IPS DF 6.9 (cell line): Measurements from ENCODE around the gene TRIM59.

ENCODE experiments used
- DNase-seq: peaks from one replicate; pipeline ENCODE4 v3.0.0-alpha.2; 2013; ENCODE audit warnings: low read depth, low spot score
- H3K27ac ChIP-seq: one replicate; pipeline ENCODE4 v1.5.1; 2013; ENCODE audit warnings: low read length, control low read depth
- H3K27me3 ChIP-seq: 2 replicates; pipeline ENCODE4 v1.6.1; 2013; ENCODE audit warnings: mild to moderate bottlenecking, low read length; ENCODE audit not compliant: control insufficient read depth, insufficient read depth
- H3K36me3 ChIP-seq: 2 replicates; pipeline ENCODE4 v1.6.1; 2013; ENCODE audit warnings: low read length; ENCODE audit not compliant: control insufficient read depth, insufficient read depth
- H3K4me1 ChIP-seq: 2 replicates; pipeline ENCODE4 v1.6.1; 2013; ENCODE audit warnings: low read length; ENCODE audit not compliant: control insufficient read depth, insufficient read depth
- H3K4me3 ChIP-seq: 2 replicates; pipeline ENCODE4 v1.5.1; 2013; ENCODE audit warnings: mild to moderate bottlenecking, low read length
- H3K9me3 ChIP-seq: 2 replicates; pipeline ENCODE4 v1.6.1; 2013; ENCODE audit warnings: low read length, inconsistent platforms; ENCODE audit not compliant: control insufficient read depth, insufficient read depth
- WGBS: extraction: QIAGEN DNeasy Blood & Tissue Kit; methylation state at CpG from one replicate; pipeline ENCODE4 v1.1.7; 2013; ENCODE audit warnings: mixed read lengths, missing lambda C conversion rate; ENCODE audit not compliant: insufficient read length, insufficient coverage; 5-methylcytosine and 5-hydroxymethylcytosine counted together

TRIM59 gene, protein sequence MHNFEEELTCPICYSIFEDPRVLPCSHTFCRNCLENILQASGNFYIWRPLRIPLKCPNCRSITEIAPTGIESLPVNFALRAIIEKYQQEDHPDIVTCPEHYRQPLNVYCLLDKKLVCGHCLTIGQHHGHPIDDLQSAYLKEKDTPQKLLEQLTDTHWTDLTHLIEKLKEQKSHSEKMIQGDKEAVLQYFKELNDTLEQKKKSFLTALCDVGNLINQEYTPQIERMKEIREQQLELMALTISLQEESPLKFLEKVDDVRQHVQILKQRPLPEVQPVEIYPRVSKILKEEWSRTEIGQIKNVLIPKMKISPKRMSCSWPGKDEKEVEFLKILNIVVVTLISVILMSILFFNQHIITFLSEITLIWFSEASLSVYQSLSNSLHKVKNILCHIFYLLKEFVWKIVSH

DNA sequence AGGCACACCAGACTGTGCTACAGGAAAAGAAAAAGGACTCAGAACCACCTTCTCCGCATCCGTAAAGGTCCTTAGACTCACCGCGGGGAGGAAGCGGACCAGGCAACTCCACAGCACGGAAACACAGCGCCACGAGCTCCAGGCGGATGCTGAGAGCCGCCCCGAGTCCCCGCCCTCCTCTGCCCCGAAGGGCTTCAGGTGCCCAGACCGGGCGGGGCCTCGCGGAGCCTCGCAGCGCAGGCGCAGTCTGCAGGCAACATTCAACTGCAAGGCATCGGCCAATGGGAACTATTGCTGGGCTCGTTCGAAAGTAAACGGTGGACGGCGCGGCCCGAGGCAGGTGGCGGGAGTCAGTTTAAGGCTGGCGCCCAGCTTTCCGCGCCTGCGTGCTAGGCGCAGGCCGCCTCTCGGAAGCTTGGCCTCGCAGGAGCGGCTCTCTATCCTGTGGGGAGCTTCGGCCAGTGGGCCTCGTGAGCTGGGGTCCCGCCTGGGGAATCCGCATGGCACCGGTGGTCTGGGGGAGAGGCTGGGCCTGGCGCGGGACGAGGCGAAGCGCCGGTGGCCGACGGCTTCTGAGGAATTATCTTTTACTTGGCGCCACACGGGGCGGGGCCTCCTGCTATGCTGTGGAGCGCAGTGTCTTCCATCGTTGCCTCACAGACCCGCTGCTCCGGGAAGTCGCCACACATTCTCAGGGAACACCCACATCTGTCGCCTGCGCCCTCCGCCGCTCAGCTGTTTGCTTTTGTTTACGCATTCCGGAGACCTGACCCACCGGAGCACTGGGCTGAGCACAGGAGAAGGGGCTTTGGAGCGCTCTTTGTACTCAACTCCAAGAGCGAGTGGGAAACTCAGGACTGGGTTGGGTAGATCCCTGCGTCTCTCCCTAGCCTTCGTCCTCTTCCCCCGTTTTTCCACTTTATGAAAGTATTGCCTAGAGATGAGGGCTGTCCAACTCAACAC lies at the start of gene TRIM59:
TRIM59 (minus strand) TSS at position 151 of the 963 bp plus-strand sequence. CDS start 10,603 bp downstream, outside the sequence.
- H3K27ac ChIP-seq = no peak within 1 kb of the TSS
- H3K36me3 ChIP-seq = no peaks in the 10 kb centered on the region; the same call in 1 of the 2 replicates
- H3K4me1 ChIP-seq = no peaks in the 10 kb centered on the region
- no peaks in the 10 kb centered on the region for H3K9me3 ChIP-seq
- no CpG with 5 or more reads among the region's 71 CpGs for WGBS
- no peaks in the 10 kb centered on the region for H3K27me3 ChIP-seq
- peak; percentile 93 for DNase-seq
- H3K4me3 ChIP-seq = peak within 1 kb of the TSS; percentile 75

DNA sequence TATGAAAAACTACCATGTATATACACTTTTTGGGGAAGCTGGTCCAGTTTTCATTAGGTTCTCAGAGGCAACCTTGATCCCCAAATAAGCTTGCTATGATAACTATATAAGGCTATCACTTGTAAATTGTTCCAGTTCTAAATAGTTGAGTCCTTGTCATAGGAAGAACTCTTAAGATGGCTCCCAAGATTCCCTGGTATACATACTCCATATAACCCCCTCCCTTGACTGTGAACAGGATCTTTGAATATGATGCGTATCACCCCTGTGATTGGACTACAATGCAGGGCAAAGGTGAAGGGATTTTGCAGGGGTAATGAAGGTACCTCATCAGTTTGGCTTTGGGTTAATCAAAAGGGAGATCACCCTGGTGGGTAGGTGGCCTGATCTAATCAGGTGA lies 48.6 kb upstream of the TRIM59 start:
- Histone ChIP-seq H3K36me3 (peaks cover 6% of the 10 kb centered on the region; the same call in 1 of the 2 replicates), H3K27me3 (no peaks in the 10 kb centered on the region)
- WGBS = no CpG with 5 or more reads among the region's 1 CpG

DNA sequence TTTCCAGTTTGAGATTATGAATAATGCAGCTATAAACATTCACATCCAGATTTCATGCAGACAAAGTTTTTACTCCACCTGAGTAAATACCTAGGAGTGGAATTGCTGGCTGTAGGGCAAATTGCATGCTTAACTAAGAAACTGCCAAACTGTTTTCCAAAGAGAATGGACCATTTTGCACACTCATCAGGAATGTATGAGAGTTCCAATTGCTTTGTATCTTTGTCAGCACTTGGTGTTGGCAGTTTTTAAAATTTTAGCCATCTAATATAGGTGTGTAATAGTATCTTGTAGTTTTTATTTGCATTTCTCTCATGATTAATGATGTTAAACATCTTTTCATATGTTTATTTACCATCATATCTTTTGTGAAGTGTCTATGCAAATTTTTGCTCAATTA lies 40.6 kb upstream of the TRIM59 start:
- Histone ChIP-seq H3K36me3 (no peaks in the 10 kb centered on the region), H3K27ac (no peak overlapping the region), H3K4me3 (no peak overlapping the region), H3K27me3 (no peaks in the 10 kb centered on the region), H3K4me1 (no peaks in the 10 kb centered on the region), H3K9me3 (no peaks in the 10 kb centered on the region)
- DNase-seq = no peak

More for the DNA sequence above, 48.6 kb upstream of the TRIM59 start:
- Histone ChIP-seq H3K27ac (no peak overlapping the region), H3K4me1 (no peaks in the 10 kb centered on the region), H3K9me3 (no peaks in the 10 kb centered on the region), H3K4me3 (no peak overlapping the region)
- DNase-seq = no peak

DNA sequence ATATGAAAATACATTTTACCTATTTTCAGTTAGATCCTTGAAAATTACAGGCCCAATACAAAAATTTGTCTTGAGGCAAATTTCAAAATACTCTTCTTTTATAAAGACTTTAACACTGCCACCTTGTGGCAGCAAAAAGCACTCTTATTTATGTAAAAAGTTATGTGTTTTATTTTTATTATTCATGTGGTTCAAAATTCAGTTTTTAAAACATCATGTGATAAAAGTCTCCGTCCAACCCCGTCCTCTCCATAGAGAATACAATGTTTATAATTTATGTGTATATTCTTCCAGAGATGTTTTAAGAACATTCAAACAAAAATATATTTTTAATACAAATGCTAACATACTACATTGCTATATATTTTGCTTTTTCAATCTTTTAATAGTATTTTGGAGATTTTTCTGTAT lies 36.9 kb upstream of the TRIM59 start:
- no peak for DNase-seq
- Histone ChIP-seq H3K4me3 (no peak overlapping the region), H3K9me3 (no peaks in the 10 kb centered on the region), H3K27ac (no peak overlapping the region), H3K27me3 (no peaks in the 10 kb centered on the region), H3K36me3 (no peaks in the 10 kb centered on the region), H3K4me1 (no peaks in the 10 kb centered on the region)
- WGBS = no CpG with 5 or more reads among the region's 2 CpGs

DNA sequence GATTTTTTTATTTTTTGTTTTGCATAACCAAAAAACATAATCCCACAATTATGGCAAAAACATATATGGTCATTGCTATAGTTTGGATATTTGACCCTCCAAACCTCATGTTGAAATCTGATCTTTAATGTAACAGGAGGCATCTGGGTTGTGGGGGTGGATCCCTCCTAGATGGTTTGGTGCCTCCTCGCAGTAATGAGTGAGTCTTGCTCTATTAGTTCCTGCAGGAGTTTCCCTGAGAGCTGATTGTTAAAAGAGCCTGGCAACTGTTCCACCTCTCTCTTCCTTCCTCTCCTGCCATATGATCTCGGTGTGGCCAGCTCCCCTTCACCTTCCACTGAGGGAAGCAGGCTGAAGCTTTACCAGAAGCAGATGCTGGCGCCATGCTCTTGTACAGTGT lies 33.2 kb upstream of the TRIM59 start:
- H3K27ac ChIP-seq = no peak overlapping the region
- no peaks in the 10 kb centered on the region for H3K36me3 ChIP-seq
- H3K9me3 ChIP-seq = no peaks in the 10 kb centered on the region
- DNase-seq = no peak
- H3K27me3 ChIP-seq = no peaks in the 10 kb centered on the region
- no CpG with 5 or more reads among the region's 3 CpGs for WGBS
- H3K4me1 ChIP-seq = no peaks in the 10 kb centered on the region
- H3K4me3 ChIP-seq = no peak overlapping the region

DNA sequence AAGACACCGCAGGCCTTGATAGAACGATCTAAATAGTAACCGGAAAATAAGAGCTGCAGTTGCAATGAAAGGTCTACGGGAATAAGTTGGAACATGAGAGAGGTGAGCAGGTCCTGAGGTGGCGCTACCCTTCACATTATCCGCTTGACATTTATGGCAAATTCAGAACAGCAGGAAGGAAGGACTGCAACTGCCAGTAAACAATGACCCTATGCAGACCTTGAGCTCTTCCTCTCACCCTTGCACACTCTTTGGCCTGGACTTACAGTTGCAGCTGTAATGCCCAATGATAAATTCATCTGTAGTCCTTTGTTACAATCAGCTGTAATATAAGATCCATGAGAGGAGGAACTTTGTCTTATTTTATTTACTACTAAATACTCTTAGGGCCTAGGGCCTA lies 32.3 kb upstream of the TRIM59 start:
- Histone ChIP-seq H3K4me3 (no peak overlapping the region), H3K27me3 (no peaks in the 10 kb centered on the region), H3K9me3 (no peaks in the 10 kb centered on the region), H3K36me3 (no peaks in the 10 kb centered on the region), H3K4me1 (no peaks in the 10 kb centered on the region), H3K27ac (no peak overlapping the region)
- no peak for DNase-seq
- WGBS = no CpG with 5 or more reads among the region's 6 CpGs

DNA sequence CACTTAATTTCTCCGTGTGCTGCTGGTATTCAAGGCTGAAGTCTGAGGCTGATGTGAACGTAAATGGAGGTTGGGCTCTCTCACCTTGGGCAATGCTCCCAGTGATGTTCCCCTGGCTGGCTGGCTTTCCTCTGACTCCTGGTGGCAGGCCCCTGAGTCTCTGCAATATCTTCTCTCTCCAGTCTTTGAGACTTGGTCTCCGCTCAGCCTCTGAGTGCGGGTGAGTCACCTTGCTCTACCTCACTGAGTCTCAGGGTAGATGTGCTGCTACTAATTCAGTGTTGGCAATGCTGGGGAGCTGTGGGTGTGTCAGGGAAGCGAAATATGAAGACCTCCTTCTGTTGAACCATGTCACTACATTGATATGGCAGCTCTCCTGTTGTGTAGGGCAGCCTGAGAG lies 31.3 kb upstream of the TRIM59 start:
- DNase-seq = no peak
- H3K27ac ChIP-seq = no peak overlapping the region
- H3K9me3 ChIP-seq = no peaks in the 10 kb centered on the region
- H3K4me3 ChIP-seq = no peak overlapping the region
- H3K4me1 ChIP-seq = no peaks in the 10 kb centered on the region
- WGBS = no CpG with 5 or more reads among the region's 5 CpGs
- H3K36me3 ChIP-seq = no peaks in the 10 kb centered on the region
- no peaks in the 10 kb centered on the region for H3K27me3 ChIP-seq

DNA sequence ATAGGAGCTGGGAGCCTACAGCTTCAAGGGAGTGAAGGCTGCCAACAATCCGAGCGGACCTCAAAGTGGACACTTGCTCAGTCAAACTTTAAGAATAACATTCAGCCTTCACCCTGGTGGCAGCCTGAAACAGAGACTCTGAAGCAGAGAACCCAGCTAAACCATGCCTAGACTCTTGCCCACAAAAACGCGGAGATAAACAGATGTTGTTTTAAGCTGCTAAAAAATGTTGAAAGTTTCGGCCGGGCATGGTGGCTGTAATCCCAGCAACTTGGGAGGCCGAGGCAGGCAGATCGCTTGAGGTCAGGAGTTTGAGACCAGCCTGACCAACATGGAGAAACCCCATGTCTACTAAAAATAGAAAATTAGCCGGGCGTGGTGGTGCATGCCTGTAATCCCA lies 29.8 kb upstream of the TRIM59 start:
- Histone ChIP-seq H3K9me3 (no peaks in the 10 kb centered on the region), H3K4me3 (no peak overlapping the region), H3K27me3 (no peaks in the 10 kb centered on the region), H3K36me3 (no peaks in the 10 kb centered on the region), H3K27ac (no peak overlapping the region), H3K4me1 (no peaks in the 10 kb centered on the region)
- no peak for DNase-seq
- WGBS = no CpG with 5 or more reads among the region's 10 CpGs

DNA sequence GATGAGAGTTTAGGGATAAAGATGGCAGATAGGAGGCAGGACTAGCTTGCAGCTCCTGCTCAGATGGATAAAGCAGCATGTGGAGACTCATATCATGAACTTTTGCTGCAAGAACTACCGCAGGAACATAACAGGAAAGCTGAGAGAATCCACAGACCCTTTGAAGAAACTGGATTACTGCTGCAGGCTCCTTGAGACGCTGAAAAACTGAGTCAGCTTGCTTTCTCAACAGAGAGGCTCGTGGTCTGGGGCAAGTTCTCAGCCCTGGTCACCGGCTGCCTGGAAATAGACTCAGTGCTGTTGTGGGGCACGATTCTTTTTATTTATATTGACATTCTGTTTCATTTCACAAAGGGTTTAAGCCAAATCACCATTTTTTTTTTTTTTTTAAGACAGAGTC lies 28.8 kb upstream of the TRIM59 start:
- Histone ChIP-seq H3K36me3 (no peaks in the 10 kb centered on the region), H3K9me3 (no peaks in the 10 kb centered on the region), H3K4me1 (no peaks in the 10 kb centered on the region), H3K27ac (no peak overlapping the region), H3K4me3 (no peak overlapping the region), H3K27me3 (no peaks in the 10 kb centered on the region)
- no CpG with 5 or more reads among the region's 5 CpGs for WGBS
- DNase-seq = no peak

DNA sequence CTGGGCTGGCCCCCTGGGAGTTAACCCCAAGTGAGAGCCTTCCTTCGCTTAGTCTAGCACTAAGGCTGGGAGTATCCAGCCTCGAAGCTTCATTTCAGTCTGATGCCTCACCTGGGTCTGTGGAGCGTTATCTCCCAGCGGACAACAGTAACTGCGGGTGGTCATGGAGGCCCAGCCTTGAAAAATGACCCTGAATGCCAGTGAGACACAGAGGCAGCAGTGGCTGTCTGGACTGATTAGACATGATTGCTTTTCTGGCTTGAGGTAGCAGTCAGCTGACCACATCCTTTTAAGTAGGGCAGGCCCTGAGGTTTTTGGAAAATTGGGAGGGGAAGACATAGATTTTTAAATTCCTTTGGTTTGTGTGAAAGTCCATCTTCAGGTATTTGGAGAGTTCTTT lies 28.2 kb upstream of the TRIM59 start:
- WGBS = no CpG with 5 or more reads among the region's 5 CpGs
- Histone ChIP-seq H3K4me3 (no peak overlapping the region), H3K4me1 (no peaks in the 10 kb centered on the region), H3K27ac (no peak overlapping the region), H3K36me3 (no peaks in the 10 kb centered on the region), H3K27me3 (no peaks in the 10 kb centered on the region), H3K9me3 (no peaks in the 10 kb centered on the region)
- DNase-seq = no peak
